ENCODE results near the gene CLDN15. TPM values are rescaled to one million over a fixed set of nuclear protein-coding genes. Genes with fewer than 3 reads are reported as not detected.

CLDN15 gene
- polyA plus RNA-seq, 3 donors, result 19.3 TPM; not detected in 2

DNA sequence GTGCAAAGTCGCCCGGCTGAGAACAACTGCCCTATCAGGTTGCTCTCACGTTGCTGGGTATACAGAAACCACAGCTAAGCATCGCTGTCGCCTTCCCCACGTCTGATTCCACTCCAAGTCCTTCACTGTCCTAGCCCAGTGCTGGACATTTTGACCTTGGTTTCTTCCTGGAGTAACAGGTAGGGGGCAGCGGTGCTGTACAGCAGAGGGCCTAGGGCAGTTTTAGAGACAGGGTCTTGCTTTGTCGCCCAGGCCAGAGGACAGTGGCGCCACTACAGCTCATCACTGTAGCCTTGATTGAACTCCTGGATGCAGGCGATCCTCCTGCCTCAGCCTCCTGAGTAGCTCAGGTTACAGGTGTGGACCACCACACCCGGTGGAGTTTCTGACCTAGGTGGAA lies 2.6 kb downstream of the CLDN15 start:
- H4K20me1 ChIP-seq (ENCODE audit: insufficient read depth, low read length), result peaks cover 65% of the 10 kb centered on the region
- Mint-ChIP-seq H3K27ac (peak overlapping the region in 3 of 7 donors; percentile 27 to 60 (median 59)), H3K4me3 (no peak overlapping the region), H3K9me3 (peaks cover 0 to 2% (median 0%) of the 10 kb centered on the region in 7 donors), H3K36me3 (peaks cover 34 to 54% of the 10 kb centered on the region in 2 donors), H3K4me1 (peaks cover 27% of the 10 kb centered on the region), H3K27me3 (ENCODE audit: low read depth in 3 of 3) (peaks cover 14 to 31% (median 21%) of the 10 kb centered on the region in 3 donors)
- H3K79me2 ChIP-seq (ENCODE audit: insufficient read depth, low read length), result no peaks in the 10 kb centered on the region
- H3K36me3 ChIP-seq (replicated peaks in 1 of 2; ENCODE audit: control insufficient read depth in 1 of 2, insufficient read depth in 2 of 2, low read length in 2 of 2), result peaks cover 20 to 28% of the 10 kb centered on the region in 2 donors
- no peak for DNase-seq
- peak; percentile 8 for TF ChIP-seq CTCF (IDR thresholded peaks at IDR 0.05)
- no peak overlapping the region for H3K4me2 ChIP-seq (replicated peaks; ENCODE audit: extremely low read depth, low read length, poor library complexity, severe bottlenecking)
- H3K9me3 ChIP-seq (replicated peaks in 1 of 2; ENCODE audit: control insufficient read depth in 1 of 2, insufficient read depth in 1 of 2, low read length in 2 of 2), result no peaks in the 10 kb centered on the region
- no peak overlapping the region for H3K4me3 ChIP-seq (replicated peaks in 1 of 3; ENCODE audit: low read depth in 2 of 3, low read length in 3 of 3)
- peaks cover 23 to 26% of the 10 kb centered on the region in 2 donors for H3K4me1 ChIP-seq (ENCODE audit: control insufficient read depth in 1 of 2, insufficient read depth in 2 of 2, low read length in 2 of 2)
- 87% methylated on average over 5 of the region's 11 CpGs for WGBS (ENCODE audit: insufficient coverage)
- no peak overlapping the region for H2AFZ ChIP-seq (ENCODE audit: insufficient read depth, low read depth, low read length, poor library complexity, severe bottlenecking)
- H3K27me3 ChIP-seq (ENCODE audit: control insufficient read depth in 2 of 2, insufficient read depth in 2 of 2, low read length in 2 of 2), result peaks cover 0 to 27% of the 10 kb centered on the region in 2 donors
- no peak overlapping the region for H3K9ac ChIP-seq (ENCODE audit: insufficient read depth, low read length, poor library complexity, severe bottlenecking)
- no peak overlapping the region for H3K27ac ChIP-seq (ENCODE audit: low read depth in 1 of 2, low read length in 2 of 2)
- intact Hi-C loops (cut with micrococcal nuclease), result no loop called here

- no peaks in the 10 kb centered on the region for H3K9me3 ChIP-seq (replicated peaks in 1 of 2; ENCODE audit: control insufficient read depth in 1 of 2, insufficient read depth in 1 of 2, low read length in 2 of 2)
- intact Hi-C loops (cut with micrococcal nuclease), result no loop called here
- no peak overlapping the region for H3K4me2 ChIP-seq (replicated peaks; ENCODE audit: extremely low read depth, low read length, poor library complexity, severe bottlenecking)
- peaks cover 61% of the 10 kb centered on the region for H4K20me1 ChIP-seq (ENCODE audit: insufficient read depth, low read length)
- H3K4me3 ChIP-seq (replicated peaks in 1 of 3; ENCODE audit: low read depth in 2 of 3, low read length in 3 of 3), result no peak overlapping the region
- TF ChIP-seq CTCF (IDR thresholded peaks at IDR 0.05), result no peak
- DNase-seq, result no peak
- H3K27ac ChIP-seq (ENCODE audit: low read depth in 1 of 2, low read length in 2 of 2), result no peak overlapping the region
- peaks cover 21 to 22% of the 10 kb centered on the region in 2 donors for H3K4me1 ChIP-seq (ENCODE audit: control insufficient read depth in 1 of 2, insufficient read depth in 2 of 2, low read length in 2 of 2)
- H3K79me2 ChIP-seq (ENCODE audit: insufficient read depth, low read length), result no peaks in the 10 kb centered on the region
- peaks cover 0 to 2% (median 0%) of the 10 kb centered on the region in 7 donors for H3K9me3 Mint-ChIP-seq
- peaks cover 27% of the 10 kb centered on the region for H3K4me1 Mint-ChIP-seq
- WGBS (ENCODE audit: insufficient coverage), result 100% methylated on average over 3 of the region's 5 CpGs
- H3K36me3 Mint-ChIP-seq, result peaks cover 31 to 53% of the 10 kb centered on the region in 2 donors
- H2AFZ ChIP-seq (ENCODE audit: insufficient read depth, low read depth, low read length, poor library complexity, severe bottlenecking), result no peak overlapping the region
- peak overlapping the region in 4 of 7 donors; percentile 27 to 60 (median 50) for H3K27ac Mint-ChIP-seq
- no peak overlapping the region for H3K9ac ChIP-seq (ENCODE audit: insufficient read depth, low read length, poor library complexity, severe bottlenecking)
- peaks cover 0 to 27% of the 10 kb centered on the region in 2 donors for H3K27me3 ChIP-seq (ENCODE audit: control insufficient read depth in 2 of 2, insufficient read depth in 2 of 2, low read length in 2 of 2)
- peaks cover 16 to 24% of the 10 kb centered on the region in 2 donors for H3K36me3 ChIP-seq (replicated peaks in 1 of 2; ENCODE audit: control insufficient read depth in 1 of 2, insufficient read depth in 2 of 2, low read length in 2 of 2)
- H3K4me3 Mint-ChIP-seq, result no peak overlapping the region
- H3K27me3 Mint-ChIP-seq (ENCODE audit: low read depth in 3 of 3), result peaks cover 14 to 31% (median 21%) of the 10 kb centered on the region in 3 donors
Observed at GRCh38 chr7:101234636-101235035, 3.0 kb downstream of the CLDN15 start.

Data from CD14-positive monocyte (primary cell).